GM19043 (cell line): ENCODE results near the gene TMPRSS6.

Source experiments
- ATAC-seq: cut with Tn5 transposase; IDR thresholded peaks from one replicate; pipeline ENCODE4 v1.9.1; 2021; ENCODE audit warnings: low read depth; ENCODE audit not compliant: unreplicated experiment

The TMPRSS6 gene

DNA sequence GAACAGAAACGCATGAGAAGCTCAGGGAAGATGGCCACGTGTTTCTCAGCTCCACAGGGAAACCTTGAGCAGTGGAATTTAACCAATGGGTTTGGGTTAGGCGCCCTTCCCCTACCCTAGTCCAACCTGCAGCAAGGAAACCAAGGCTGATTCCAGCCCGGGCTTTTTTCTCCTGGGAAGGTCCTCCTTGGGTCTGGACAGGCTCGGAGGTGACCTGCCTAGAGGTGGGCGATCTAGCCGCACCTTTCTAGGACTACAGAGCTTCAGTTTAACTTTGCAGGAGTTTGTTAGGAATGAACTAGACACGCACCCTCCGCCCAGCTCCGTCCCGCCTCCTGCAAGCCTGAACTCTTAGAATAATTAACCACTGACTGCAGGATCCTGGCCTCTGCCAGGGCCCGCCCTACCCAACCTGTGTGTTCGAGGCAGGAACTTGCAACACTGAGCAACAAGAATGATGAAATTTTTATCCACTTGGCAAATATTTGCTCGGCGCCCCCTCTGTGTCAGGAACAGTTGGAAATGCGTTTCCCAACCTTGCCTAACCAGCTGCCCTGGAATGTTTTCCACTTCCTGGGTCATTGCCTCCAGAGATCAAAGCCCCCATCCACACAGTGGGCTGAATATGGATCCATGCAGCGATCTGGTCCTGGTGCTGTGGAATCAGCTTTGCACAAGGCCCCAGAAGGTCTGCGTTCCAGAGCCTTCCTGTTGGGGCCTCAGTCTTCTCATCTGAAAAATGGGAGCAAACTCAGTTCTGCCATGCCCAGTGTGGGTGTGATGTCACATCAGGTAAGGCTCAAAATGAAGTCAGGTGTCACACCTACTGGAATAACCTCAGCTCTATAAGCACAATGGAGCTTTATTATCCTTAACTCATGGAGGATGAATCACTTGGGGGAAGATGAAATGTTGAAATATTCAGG is 76.7 kb downstream of the TMPRSS6 start:
- ATAC-seq, result no peak

- ATAC-seq, result no peak
These were observed 77.4 kb downstream of the TMPRSS6 start for GRCh38 chr22:37032134-37032534.

GRCh38 chr22:37030560-37031281 is 78.8 kb downstream of the TMPRSS6 start:
- ATAC-seq, result no peak

DNA sequence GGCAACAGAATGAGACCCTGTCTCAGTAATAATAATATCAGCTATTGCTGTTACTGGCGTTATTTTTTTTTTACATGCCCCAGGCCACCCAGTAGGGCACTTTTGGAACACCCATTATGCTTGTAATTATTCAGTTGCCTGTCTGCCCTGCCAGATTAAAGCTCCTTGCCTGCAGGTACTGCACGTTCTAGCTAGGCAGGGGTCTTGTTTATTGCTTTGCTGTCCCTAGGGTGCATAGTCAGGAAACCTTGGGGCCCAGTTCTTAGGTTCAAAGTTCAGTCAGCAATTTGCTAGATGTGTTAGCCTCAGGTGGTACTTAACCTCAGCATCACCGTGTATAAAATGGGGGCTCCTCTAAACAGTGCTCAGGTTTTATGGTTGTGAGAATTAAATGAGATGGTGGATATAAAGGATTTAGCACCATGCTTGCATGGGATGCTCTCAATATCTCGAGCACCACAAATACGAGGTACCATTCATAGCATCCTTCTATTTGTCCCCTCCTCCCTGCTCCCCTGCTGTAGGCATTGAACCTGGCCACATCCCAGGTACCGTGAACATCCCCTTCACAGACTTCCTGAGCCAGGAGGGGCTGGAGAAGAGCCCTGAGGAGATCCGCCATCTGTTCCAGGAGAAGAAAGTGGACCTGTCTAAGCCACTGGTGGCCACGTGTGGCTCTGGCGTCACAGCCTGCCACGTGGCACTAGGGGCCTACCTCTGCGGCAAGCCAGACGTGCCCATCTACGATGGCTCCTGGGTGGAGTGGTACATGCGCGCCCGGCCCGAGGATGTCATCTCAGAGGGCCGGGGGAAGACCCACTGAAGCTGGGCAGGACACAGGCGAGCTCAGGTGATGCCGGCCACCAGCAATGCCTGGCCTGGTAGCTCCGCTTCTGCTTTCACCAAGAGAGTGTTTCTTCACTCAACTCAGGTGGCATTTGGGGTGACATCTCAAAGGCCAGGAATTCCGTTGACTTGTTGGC is 80.5 kb downstream of the TMPRSS6 start:
- ATAC-seq, result no peak

DNA sequence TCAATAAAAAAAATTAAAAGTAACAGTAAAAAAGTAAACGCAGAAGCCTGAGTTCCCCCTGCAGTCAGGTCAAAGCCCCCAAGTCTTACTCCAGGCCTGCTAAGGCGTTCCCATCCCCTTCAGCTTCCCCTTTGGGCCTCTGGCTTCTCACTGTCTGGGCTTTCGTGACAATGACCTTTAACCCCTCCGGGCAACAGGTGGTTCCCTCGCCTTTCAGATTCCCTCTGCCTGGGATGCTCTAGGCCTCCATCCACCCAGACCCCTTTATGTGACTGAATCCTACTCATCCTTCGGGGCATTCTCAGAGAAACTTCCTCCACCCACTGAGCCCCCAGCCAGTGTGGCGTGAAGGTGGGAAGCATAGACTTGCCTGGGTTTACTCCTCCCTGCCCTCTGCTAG is 82.0 kb downstream of the TMPRSS6 start:
- ATAC-seq, result no peak

DNA sequence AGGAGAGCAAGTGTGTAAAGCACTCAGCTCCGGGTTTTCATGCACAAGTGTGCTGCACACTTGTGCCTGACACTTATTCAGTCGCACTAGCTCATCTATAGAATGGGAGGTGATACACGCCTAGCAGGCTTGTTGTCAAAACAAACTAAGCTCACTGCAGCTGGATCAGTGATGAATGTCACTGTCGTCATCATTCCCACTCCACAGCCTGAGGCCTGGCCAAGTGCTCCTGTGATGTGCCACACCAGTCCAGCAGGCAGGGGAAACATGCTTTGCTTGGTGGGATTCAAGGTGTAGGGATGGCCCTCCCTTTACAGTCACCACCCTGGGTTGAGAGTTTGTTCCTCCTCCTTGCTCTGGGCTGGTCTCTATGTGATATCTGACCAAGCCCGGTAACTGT is 83.2 kb downstream of the TMPRSS6 start:
- no peak for ATAC-seq

DNA sequence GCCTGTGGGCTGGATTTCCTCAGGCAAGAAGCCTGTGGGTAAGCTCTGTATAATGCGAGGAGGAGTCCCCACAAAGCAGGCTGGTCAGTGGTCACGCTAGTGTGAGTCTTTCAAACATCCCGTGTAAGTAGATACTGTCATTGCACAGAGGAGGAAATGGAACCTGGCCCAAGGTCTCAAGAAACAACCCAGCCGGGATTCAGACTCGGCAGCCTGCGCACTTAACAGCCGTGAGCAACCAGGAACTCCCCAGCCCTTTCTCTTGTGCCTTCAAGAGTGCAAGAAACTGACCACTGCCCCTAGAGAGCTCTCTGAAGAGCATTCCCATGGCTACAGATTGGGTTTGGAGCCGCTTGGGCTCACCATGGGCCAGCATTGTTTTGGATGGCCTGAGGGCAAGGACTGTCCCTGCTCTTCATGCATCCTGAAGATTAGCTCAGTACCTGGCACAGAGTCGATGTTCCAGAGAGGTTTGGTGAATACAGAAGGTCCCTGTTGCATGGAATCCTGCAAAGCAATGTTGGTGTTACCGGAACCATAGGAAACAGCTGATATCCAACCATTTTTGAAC is 83.9 kb downstream of the TMPRSS6 start:
- no peak for ATAC-seq

DNA sequence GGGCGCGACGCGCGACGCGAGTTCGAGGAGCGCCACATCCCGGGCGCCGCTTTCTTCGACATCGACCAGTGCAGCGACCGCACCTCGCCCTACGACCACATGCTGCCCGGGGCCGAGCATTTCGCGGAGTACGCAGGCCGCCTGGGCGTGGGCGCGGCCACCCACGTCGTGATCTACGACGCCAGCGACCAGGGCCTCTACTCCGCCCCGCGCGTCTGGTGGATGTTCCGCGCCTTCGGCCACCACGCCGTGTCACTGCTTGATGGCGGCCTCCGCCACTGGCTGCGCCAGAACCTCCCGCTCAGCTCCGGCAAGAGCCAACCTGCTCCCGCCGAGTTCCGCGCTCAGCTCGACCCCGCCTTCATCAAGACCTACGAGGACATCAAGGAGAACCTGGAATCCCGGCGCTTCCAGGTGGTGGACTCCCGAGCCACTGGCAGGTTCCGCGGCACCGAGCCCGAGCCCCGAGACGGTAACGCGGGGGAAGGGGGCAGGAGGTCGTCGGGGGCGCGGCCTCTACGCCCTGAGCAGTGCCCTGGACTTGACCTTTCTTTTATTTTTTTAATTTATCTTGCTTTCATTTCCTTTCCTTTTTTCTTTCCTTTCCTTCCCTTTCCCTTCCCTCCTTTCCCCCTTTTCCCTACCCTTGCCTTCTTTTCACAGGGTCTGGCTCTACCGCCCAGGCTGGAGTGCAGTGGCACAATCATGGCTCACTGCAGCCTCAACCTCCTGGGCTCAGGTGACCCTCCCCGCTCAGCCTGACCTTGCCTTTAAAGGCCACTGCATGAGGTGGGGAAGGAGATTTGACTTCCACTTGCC is 85.0 kb downstream of the TMPRSS6 start:
- ATAC-seq, result no peak

DNA sequence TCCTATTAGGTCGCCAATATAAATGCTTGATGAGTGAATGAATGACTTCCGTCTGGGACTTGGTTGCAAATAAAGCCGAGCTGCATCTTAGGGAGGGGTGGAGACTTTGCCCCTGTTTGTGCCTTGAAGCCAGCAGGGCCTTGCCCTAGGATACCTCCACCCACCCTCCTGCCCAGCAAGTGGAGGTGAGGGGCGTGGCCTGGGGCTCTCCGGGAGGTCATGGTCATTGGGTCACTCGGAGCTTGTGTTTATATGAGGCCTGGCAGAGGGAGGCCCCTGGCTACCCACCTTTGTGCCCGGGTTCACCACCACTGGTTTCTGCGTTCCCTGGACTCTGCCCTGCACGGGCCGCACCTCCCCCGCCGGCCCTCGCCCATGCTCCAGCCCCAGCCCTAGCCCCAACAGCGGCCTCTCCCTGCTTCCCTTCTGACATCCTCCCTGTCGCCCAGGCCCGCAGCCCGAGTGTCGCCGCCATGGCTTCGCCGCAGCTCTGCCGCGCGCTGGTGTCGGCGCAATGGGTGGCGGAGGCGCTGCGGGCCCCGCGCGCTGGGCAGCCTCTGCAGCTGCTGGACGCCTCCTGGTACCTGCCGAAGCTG is 85.7 kb downstream of the TMPRSS6 start:
- ATAC-seq, result no peak

DNA sequence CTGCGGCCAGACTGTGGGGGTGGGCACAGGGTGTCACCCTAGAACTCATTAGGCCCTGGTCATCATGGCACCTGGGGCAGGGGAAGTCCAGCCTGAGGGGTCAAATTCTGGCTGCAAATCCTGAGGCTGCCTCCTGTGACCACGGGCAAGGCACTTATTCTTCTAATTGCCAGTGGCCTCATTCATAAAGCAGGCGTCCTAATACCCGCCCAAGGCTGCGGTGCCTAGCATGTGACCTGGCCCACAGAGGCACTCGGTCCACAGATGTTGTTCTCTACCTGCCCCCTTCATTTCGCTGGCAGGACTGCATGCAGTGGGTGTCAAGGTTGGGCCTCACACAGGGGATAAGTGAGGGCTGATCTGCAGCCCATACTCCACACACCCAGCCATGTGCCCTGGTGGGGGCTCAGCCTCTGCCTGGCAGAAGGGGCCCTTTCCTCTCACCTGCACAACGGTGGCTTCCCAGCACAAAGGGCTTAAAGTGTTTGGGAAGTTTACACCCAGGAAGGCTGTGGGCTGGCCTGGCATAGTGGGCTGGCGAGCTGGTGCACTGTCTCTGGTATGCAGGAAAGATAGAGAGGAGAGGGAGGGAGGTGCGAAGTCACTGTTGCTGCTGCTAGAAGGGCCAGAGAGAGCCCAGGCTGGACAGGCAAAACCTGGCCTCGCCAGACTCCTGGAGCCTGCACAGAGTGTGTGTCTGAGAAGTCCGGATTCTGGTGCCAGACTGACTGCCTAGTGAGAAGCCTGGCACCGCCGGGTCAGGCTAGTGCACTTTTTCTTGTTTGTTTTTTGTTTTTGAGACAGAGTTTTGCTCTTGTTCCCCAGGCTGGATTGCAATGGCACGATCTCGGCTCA is 86.8 kb downstream of the TMPRSS6 start:
- ATAC-seq, result no peak

DNA sequence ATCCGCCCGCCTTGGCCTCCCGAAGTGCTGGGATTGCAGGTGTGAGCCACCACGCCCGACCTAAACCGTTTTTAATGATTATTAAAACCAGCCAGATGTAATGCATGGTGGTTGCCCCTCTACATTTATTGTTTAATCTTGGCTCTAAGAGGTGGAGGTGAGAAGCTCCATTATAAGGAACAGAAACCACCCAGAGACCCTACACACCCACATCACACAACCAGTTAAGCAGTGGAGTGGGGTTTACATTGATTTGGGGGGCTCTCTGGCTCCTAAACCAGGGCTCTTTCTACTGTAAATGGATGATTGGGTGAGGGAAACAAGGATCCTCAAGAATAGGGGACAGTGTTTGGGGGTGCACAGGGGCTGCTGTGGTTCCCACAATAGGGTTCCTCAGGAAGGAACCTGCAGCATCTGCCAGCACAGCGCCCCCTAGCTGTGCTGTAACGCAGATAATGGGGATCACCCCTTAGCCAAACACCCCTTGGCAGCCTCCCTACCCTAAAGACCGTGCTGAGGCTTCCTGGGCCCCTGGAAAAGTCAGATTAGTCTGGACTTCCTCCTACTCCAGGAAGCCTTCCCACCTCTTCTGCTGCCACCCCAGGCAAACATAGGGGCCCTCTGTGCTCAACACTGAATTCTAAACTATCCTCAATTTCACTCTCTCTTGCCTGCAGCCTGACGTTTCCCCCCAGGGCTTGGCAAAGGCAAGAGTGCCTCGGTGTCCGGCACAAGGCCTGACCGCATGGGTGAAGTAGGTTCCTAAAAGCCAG is 87.6 kb downstream of the TMPRSS6 start:
- no peak for ATAC-seq

DNA sequence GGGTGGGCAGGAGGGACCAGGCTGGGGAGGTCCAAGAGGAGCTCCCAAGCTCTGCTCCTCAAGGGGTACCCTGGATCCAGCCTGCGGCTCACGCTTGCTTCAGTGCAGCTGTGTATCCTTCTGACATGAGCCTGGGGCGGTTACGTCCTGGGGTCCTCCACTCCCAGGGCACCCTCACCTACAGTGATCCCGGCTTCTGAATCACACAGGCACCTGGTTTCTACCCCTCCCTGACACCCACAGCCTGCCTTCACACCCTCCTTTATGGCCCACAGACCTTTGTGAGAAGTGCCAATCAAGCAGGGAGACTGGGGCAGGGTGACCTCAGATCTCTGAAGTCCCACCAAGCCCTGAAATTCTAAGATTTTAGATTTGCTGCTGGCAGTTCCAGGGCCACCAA is 88.5 kb downstream of the TMPRSS6 start:
- ATAC-seq, result no peak

DNA sequence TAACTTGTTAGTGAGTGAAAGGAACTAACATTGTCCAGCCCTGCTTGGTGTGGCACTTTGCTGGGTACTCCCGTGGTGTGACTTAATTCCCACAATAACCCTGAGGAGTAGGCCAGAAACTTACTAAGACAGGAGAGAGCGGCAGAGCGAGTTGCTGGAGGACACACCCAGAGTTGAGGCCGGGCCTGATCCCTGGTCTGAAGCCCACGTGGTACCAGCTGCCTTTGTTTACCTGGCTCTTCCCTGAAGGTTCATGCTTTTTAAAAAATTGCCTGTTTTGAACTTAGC is 89.4 kb downstream of the TMPRSS6 start:
- no peak for ATAC-seq

GRCh38 chr22:37019309-37020191 is 90.0 kb downstream of the TMPRSS6 start, which contains the start of the genes MPST and TST:
TSS of gene MPST (plus strand) at chr22:37019742. CDS start at chr22:37019837, 95 bp downstream.
TSS of gene TST (minus strand) at chr22:37019447. CDS start at chr22:37018732, 715 bp downstream.
- ATAC-seq, result peak; percentile 69

- ATAC-seq, result peak; percentile 27
These were observed 90.7 kb downstream of the TMPRSS6 start for GRCh38 chr22:37018815-37019308.

GRCh38 chr22:37018086-37018814 is 91.3 kb downstream of the TMPRSS6 start:
- no peak for ATAC-seq
